Bronchial epithelial cell (primary cell): Measurements from ENCODE around the gene B4GALNT1. TPM values are rescaled to one million over a fixed set of nuclear protein-coding genes. Genes with fewer than 3 reads are reported as not detected.
"Not testable (repeated sequence)": the region's sequence is repeated elsewhere in the genome, so short reads cannot be mapped to it uniquely, and the experiment has no call there.

ENCODE experiments used
- DNase-seq: peaks from one replicate; pipeline ENCODE4 v3.0.0-alpha.2; 2010; ENCODE audit warnings: low read depth
- FAIRE-seq: peaks from 2 replicates; lab custom pipeline; 2011; peaks lifted over from hg19 to GRCh38; lab: Jason Lieb, UNC
- H3K27me3 ChIP-seq: 2 replicates; pipeline ENCODE4 v1.5.1; 2011; ENCODE audit warnings: low read length; ENCODE audit not compliant: control insufficient read depth, insufficient read depth
- H3K36me3 ChIP-seq: 2 replicates; pipeline ENCODE4 v1.5.1; 2011; ENCODE audit warnings: low read length; ENCODE audit not compliant: control insufficient read depth, insufficient read depth
- H3K4me3 ChIP-seq: 2 replicates; pipeline ENCODE4 v1.5.1; 2011; ENCODE audit warnings: mild to moderate bottlenecking, low read depth, low read length, control low read depth
- total RNA-seq: library from RNA; depleted of rRNA; stranded (reverse); fragments of >200 nt; gene quantifications from 2 replicates; pipeline ENCODE4 v1.2.1, GENCODE V29; 2014
- TF ChIP-seq, protein P1 (sequence below): IDR thresholded peaks from 2 replicates; pipeline ENCODE4 v1.5.1; 2011; ENCODE audit warnings: mild to moderate bottlenecking, moderate library complexity, low read length, control low read depth, inconsistent platforms; ENCODE audit not compliant: insufficient read depth, severe bottlenecking

Gene B4GALNT1
- total RNA-seq, 1 donor from 2014 or later, result not detected

- TF ChIP-seq, protein P1, sequence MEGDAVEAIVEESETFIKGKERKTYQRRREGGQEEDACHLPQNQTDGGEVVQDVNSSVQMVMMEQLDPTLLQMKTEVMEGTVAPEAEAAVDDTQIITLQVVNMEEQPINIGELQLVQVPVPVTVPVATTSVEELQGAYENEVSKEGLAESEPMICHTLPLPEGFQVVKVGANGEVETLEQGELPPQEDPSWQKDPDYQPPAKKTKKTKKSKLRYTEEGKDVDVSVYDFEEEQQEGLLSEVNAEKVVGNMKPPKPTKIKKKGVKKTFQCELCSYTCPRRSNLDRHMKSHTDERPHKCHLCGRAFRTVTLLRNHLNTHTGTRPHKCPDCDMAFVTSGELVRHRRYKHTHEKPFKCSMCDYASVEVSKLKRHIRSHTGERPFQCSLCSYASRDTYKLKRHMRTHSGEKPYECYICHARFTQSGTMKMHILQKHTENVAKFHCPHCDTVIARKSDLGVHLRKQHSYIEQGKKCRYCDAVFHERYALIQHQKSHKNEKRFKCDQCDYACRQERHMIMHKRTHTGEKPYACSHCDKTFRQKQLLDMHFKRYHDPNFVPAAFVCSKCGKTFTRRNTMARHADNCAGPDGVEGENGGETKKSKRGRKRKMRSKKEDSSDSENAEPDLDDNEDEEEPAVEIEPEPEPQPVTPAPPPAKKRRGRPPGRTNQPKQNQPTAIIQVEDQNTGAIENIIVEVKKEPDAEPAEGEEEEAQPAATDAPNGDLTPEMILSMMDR, result no peak
- H3K36me3 ChIP-seq, result no peaks in the 10 kb centered on the region
- no peak for FAIRE-seq
- no peak for DNase-seq
- no peak overlapping the region for H3K4me3 ChIP-seq
- H3K27me3 ChIP-seq, result no peaks in the 10 kb centered on the region
Measured at GRCh38 chr12:57655541-57656240, 22.7 kb upstream of the B4GALNT1 start.

- FAIRE-seq, result no peak
- H3K36me3 ChIP-seq, result no peaks in the 10 kb centered on the region
Measured at GRCh38 chr12:57654042-57654441, 21.0 kb upstream of the B4GALNT1 start.

GRCh38 chr12:57646659-57647049 lies 13.7 kb upstream of the B4GALNT1 start:
- not testable (repeated sequence) for DNase-seq, H3K36me3 ChIP-seq, H3K4me3 ChIP-seq, H3K27me3 ChIP-seq, FAIRE-seq

More at GRCh38 chr12:57654042-57654441, 21.0 kb upstream of the B4GALNT1 start:
- TF ChIP-seq, protein P1, result no peak
- no peak for DNase-seq
- Histone ChIP-seq H3K4me3 (no peak overlapping the region), H3K27me3 (no peaks in the 10 kb centered on the region)

DNA sequence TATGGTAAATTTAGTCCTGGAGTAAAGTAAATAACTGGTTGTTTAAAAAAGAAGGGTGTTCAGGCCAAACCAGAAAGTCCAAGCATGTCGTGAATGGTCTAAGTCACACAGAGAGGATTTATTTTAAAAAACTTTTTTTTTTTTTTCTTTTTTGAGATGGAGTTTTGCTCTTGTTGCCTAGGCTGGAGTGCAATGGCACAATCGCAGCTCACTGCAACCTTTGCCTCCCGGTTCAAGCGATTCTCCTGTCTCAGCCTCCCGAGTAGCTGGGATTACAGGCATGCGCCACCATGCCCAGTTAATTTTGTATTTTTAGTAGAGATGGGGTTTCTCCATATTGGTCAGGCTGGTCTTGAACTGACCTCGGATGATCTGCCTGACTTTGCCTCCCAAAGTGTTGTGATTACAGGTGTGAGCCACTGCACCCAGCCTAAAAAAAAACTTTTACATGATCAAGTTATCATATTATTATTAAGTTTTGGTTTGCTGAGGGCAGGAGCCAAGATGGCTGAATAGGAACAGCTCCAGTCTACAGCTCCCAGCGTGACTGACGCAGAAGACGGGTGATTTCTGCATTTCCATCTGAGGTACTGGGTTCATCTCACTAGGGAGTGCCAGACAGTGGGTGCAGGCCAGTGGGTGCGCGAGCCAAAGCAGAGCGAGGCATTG lies 13.1 kb upstream of the B4GALNT1 start:
- H3K27me3 ChIP-seq, H3K4me3 ChIP-seq, FAIRE-seq, DNase-seq, H3K36me3 ChIP-seq: not testable (repeated sequence)

DNA sequence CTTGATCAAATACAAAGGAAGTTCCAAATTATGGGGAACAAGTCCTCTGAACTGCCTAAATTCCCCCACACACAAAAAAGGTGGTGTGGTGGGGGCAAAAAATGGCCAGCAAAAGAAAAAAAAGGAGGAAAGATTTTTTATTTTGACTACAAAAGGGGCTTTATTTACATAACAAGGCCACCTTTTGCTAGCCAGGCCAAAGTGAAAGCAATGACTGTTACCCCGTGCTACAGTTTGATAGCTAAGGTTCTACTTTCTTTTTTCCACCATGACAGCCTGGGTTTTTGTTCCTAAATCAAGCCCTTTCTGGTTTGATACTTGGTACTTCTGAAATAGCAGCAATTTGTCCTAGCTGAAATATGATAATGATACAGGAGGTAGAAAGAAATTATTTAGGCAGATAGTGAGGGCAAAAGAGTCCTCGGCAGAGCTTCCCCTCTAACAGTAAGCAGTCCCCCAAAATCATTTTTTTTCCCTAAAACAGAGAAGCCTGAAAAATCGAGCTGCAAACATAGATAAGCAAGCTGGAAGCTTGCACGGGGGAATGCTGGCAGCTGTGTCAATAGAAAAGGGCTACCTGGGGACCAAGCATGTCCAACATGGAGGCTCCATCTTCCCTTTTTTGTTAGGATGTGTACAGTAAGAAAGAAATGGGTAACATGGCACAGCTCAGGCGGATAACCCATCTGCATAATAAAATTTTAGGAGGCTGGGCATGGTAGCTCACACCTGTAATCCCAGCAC lies 8.9 kb upstream of the B4GALNT1 start:
- peaks cover 2% of the 10 kb centered on the region for H3K27me3 ChIP-seq
- no peak overlapping the region for H3K4me3 ChIP-seq
- DNase-seq, result no peak
- H3K36me3 ChIP-seq, result no peaks in the 10 kb centered on the region
- no peak for FAIRE-seq
- TF ChIP-seq, protein P1, result no peak

- FAIRE-seq, result no peak
Measured at GRCh38 chr12:57640175-57641042, 7.4 kb upstream of the B4GALNT1 start.

More at GRCh38 chr12:57640175-57641042, 7.4 kb upstream of the B4GALNT1 start:
- Histone ChIP-seq H3K27me3 (peaks cover 2% of the 10 kb centered on the region), H3K36me3 (no peaks in the 10 kb centered on the region), H3K4me3 (no peak overlapping the region)
- no peak for DNase-seq
- TF ChIP-seq, protein P1, result no peak
